B cell (primary cell): ENCODE results near the gene ATF6B. TPM values are rescaled to one million over a fixed set of nuclear protein-coding genes. Genes with fewer than 3 reads are reported as not detected.
"Not testable (repeated sequence)": the region's sequence is repeated elsewhere in the genome, so short reads cannot be mapped to it uniquely, and the experiment has no call there.

Experiments
- ATAC-seq: fragments of 200-7000 bp; cut with Tn5 transposase; one replicate; pipeline ENCODE4 v1.10.0; 2021; ENCODE audit warnings: low read depth, mild to moderate bottlenecking, moderate number of reproducible peaks, moderate library complexity
- CTCF ChIA-PET: fragments of 350-600 bp; sonication (Branson Sonifier 250); formaldehyde crosslinking; loops from one replicate; lab custom pipeline; 2021; ENCODE audit warnings: antibody characterized with exemption, inconsistent platforms; lab: Charles Lee
- POLR2A ChIA-PET: fragments of 350-600 bp; sonication (Branson Sonifier 250); formaldehyde crosslinking; loops from one replicate; lab custom pipeline; 2021; ENCODE audit warnings: antibody characterized with exemption; lab: Charles Lee
- DNase-seq: peaks from one replicate; pipeline ENCODE4 v3.0.0; 2013
- H2AFZ ChIP-seq: 2 replicates; pipeline ENCODE4 v1.6.1; 2012; ENCODE audit warnings: mild to moderate bottlenecking, low read depth, low read length; ENCODE audit not compliant: insufficient read depth, poor library complexity, severe bottlenecking
- H3K27ac ChIP-seq, 2 donors: 1 replicate in 1 of 2; 2 replicates in 1 of 2; pipeline ENCODE4 v1.5.1; 2012 to 2013; ENCODE audit warnings: low read length in 2 of 2, mild to moderate bottlenecking in 2 of 2, moderate library complexity in 1 of 2
- H3K27me3 ChIP-seq, 4 experiments: fragments of 200-600 bp in 1 of 4; sonication (generic) in 1 of 4; replicated peaks in 1 of 4; 1 replicate in 2 of 4; 2 replicates in 2 of 4; pipeline versions ENCODE4 v1.6.1 to v1.7.0; 2013 to 2016; ENCODE audit warnings: low read length in 3 of 4, mild to moderate bottlenecking in 2 of 4, mixed read lengths in 1 of 4, moderate library complexity in 1 of 4; ENCODE audit not compliant: insufficient read depth in 4 of 4, control insufficient read depth in 3 of 4; ENCODE audit errors: control extremely low read depth in 1 of 4
- H3K36me3 ChIP-seq, 2 experiments: replicated peaks in 1 of 2; 1 replicate in 1 of 2; 2 replicates in 1 of 2; pipeline versions ENCODE4 v1.6.1 to v1.7.1; 2013; ENCODE audit warnings: low read length in 1 of 2; ENCODE audit not compliant: insufficient read depth in 2 of 2, control insufficient read depth in 1 of 2; ENCODE audit errors: control extremely low read depth in 1 of 2, extremely low read depth in 1 of 2
- H3K4me1 ChIP-seq, 2 donors: fragments of 200-600 bp in 1 of 2; sonication (generic) in 1 of 2; 1 replicate in 1 of 2; 2 replicates in 1 of 2; pipeline versions ENCODE4 v1.5.1 to v1.6.1; 2013 to 2017; ENCODE audit warnings: low read length in 2 of 2; ENCODE audit not compliant: control insufficient read depth in 2 of 2, insufficient read depth in 2 of 2
- H3K4me2 ChIP-seq: replicated peaks from 2 replicates; pipeline ENCODE3; 2012; ENCODE audit warnings: mild to moderate bottlenecking, low read depth, low read length; ENCODE audit not compliant: poor library complexity, severe bottlenecking
- H3K4me3 ChIP-seq, 5 experiments: fragments of 200-600 bp in 1 of 5; sonication (generic) in 1 of 5; 1 replicate in 3 of 5; 2 replicates in 2 of 5; pipeline versions ENCODE4 v1.5.1 to v1.7.0; 2011 to 2016; ENCODE audit warnings: low read length in 4 of 5, mild to moderate bottlenecking in 4 of 5, low read depth in 2 of 5, control low read depth in 1 of 5, moderate library complexity in 1 of 5; ENCODE audit not compliant: insufficient read depth in 1 of 5; ENCODE audit errors: control extremely low read depth in 1 of 5, extremely low read depth in 1 of 5
- H3K79me2 ChIP-seq: fragments of 200-600 bp; sonication (generic); one replicate; pipeline ENCODE4 v1.6.0; 2016; ENCODE audit warnings: low read length; ENCODE audit not compliant: control insufficient read depth, insufficient read depth
- H3K9ac ChIP-seq: fragments of 200-600 bp; sonication (generic); 2 replicates; pipeline ENCODE4 v1.6.1; 2017; ENCODE audit warnings: mild to moderate bottlenecking, low read length, moderate library complexity
- H3K9me3 ChIP-seq, 3 donors: one replicate each; pipeline versions ENCODE4 v1.6.1 to v1.7.1; 2013; ENCODE audit warnings: low read length in 2 of 3; ENCODE audit not compliant: control insufficient read depth in 2 of 3, insufficient read depth in 1 of 3; ENCODE audit errors: control extremely low read depth in 1 of 3
- H4K20me1 ChIP-seq: 2 replicates; pipeline ENCODE4 v1.6.0; 2012; ENCODE audit warnings: mild to moderate bottlenecking, low read length; ENCODE audit not compliant: insufficient read depth, control insufficient read depth, poor library complexity, severe bottlenecking
- H3K27ac Mint-ChIP-seq: one replicate; pipeline ENCODE4 v1.8.0; 2021; ENCODE audit warnings: mixed read lengths
- H3K27me3 Mint-ChIP-seq: one replicate; pipeline ENCODE4 v1.8.0; 2021; ENCODE audit warnings: mixed read lengths
- H3K4me1 Mint-ChIP-seq: one replicate; pipeline ENCODE4 v1.8.0; 2021; ENCODE audit warnings: mixed read lengths
- H3K4me3 Mint-ChIP-seq: one replicate; pipeline ENCODE4 v1.8.0; 2021; ENCODE audit warnings: mixed read lengths
- H3K9me3 Mint-ChIP-seq: one replicate; pipeline ENCODE4 v1.8.0; 2022; ENCODE audit warnings: mixed read lengths; ENCODE audit not compliant: insufficient read depth
- WGBS: methylation state at CpG from one replicate; pipeline ENCODE4 v1.1.5; 2013; ENCODE audit warnings: missing lambda C conversion rate; ENCODE audit not compliant: insufficient coverage; 5-methylcytosine and 5-hydroxymethylcytosine counted together
- intact Hi-C: fragments of 100-400 bp; cut with micrococcal nuclease; formaldehyde crosslinking; loops from one replicate; pipeline ENCODE4 v1.10.0; 2022
- polyA plus RNA-seq: library from polyadenylated mRNA; depleted of rRNA; stranded (reverse); fragments of >200 nt; gene quantifications from 2 replicates; pipeline ENCODE4 v1.2.3, GENCODE V29; 2012
- small RNA-seq: library from RNA; depleted of rRNA; stranded (forward); fragments of <200 nt; gene quantifications from one replicate; pipeline ENCODE3, GENCODE V24; 2012; ENCODE audit warnings: low replicate concordance, low read depth; ENCODE audit not compliant: insufficient read length
- total RNA-seq, 2 donors: library from RNA; stranded (reverse); fragments of 120-200 nt in 1 of 2; gene quantifications; 1 replicate in 1 of 2; 2 replicates in 1 of 2; pipeline versions ENCODE4 v1.2.3 to v1.2.4, GENCODE V29; 2013 to 2022

The ATF6B gene
- total and polyA plus RNA-seq, 2 donors (not counting 1 experiment from before 2014, with no cell fraction given): 180 to 201 TPM

- H3K9me3 ChIP-seq, H4K20me1 ChIP-seq, ATAC-seq, POLR2A ChIA-PET, H3K9ac ChIP-seq, H3K4me3 ChIP-seq, H3K79me2 ChIP-seq, DNase-seq, H3K27me3 ChIP-seq, H3K27ac Mint-ChIP-seq, H2AFZ ChIP-seq, H3K36me3 ChIP-seq, H3K4me3 Mint-ChIP-seq, H3K4me1 ChIP-seq, CTCF ChIA-PET, H3K4me2 ChIP-seq, H3K4me1 Mint-ChIP-seq, H3K9me3 Mint-ChIP-seq, intact Hi-C loops, H3K27ac ChIP-seq: not testable (repeated sequence)
- H3K27me3 Mint-ChIP-seq: peaks cover 11% of the 10 kb centered on the region
- WGBS: 88% methylated on average over 11 of the region's 19 CpGs
Observed at GRCh38 chr6:32067521-32067920, 60.5 kb downstream of the ATF6B start.

Small RNA genes lying within 50 kb of the gene (small RNA-seq; reads per million reads assigned to genes)
- gene RNA5SP206: not detected

Other genes with a start within 250 kb of the ATF6B start
- not detected in 2 replicates for gene SLC44A4, start 249.2 kb downstream of the ATF6B start, total RNA-seq
- not detected in 2 replicates for gene SLC44A4, start 249.2 kb downstream of the ATF6B start, polyA plus RNA-seq
- gene EHMT2, start 230.5 kb downstream of the ATF6B start, total RNA-seq: 86.1 and 87.4 TPM in 2 replicates
- 96.4 and 108 TPM in 2 replicates for gene EHMT2, start 230.5 kb downstream of the ATF6B start, polyA plus RNA-seq
- 8.1 and 8.9 TPM in 2 replicates for gene ZBTB12, start 226.2 kb downstream of the ATF6B start, total RNA-seq
- 1.2 and 1.4 TPM in 2 replicates for gene ZBTB12, start 226.2 kb downstream of the ATF6B start, polyA plus RNA-seq
- 1.3 and 3.4 TPM in 2 replicates for gene C2, start 200.5 kb downstream of the ATF6B start, total RNA-seq
- gene C2, start 200.5 kb downstream of the ATF6B start, polyA plus RNA-seq: 0.23 and 0.28 TPM in 2 replicates
- gene CFB, start 182.2 kb downstream of the ATF6B start, total RNA-seq: not detected in 2 replicates
- gene CFB, start 182.2 kb downstream of the ATF6B start, polyA plus RNA-seq: 0.09 TPM in 1 of 2 replicates, not detected in the other
- gene NELFE, start 169.3 kb downstream of the ATF6B start, total RNA-seq: 48.6 and 53.7 TPM in 2 replicates
- 39.0 and 40.0 TPM in 2 replicates for gene NELFE, start 169.3 kb downstream of the ATF6B start, polyA plus RNA-seq
- gene SKIC2, start 169.1 kb downstream of the ATF6B start, total RNA-seq: 119 and 122 TPM in 2 replicates
- gene SKIC2, start 169.1 kb downstream of the ATF6B start, polyA plus RNA-seq: 93.1 and 114 TPM in 2 replicates
- 33.9 and 36.1 TPM in 2 replicates for gene DXO, start 156.1 kb downstream of the ATF6B start, total RNA-seq
- 139 and 150 TPM in 2 replicates for gene DXO, start 156.1 kb downstream of the ATF6B start, polyA plus RNA-seq
- 10.5 and 11.1 TPM in 2 replicates for gene C4A, start 146.2 kb downstream of the ATF6B start, total RNA-seq
- gene C4A, start 146.2 kb downstream of the ATF6B start, polyA plus RNA-seq: 9.0 and 9.9 TPM in 2 replicates
- gene C4B, start 113.5 kb downstream of the ATF6B start, total RNA-seq: 3.8 and 7.4 TPM in 2 replicates
- 4.7 and 9.0 TPM in 2 replicates for gene C4B, start 113.5 kb downstream of the ATF6B start, polyA plus RNA-seq
- 0.51 TPM in 1 of 2 replicates, not detected in the other for gene CYP21A2, start 89.8 kb downstream of the ATF6B start, total RNA-seq
- 0.17 TPM in 1 of 2 replicates, not detected in the other for gene CYP21A2, start 89.8 kb downstream of the ATF6B start, polyA plus RNA-seq
- gene TNXB, start 18.9 kb downstream of the ATF6B start, total RNA-seq: 19.0 and 22.7 TPM in 2 replicates
- gene TNXB, start 18.9 kb downstream of the ATF6B start, polyA plus RNA-seq: 1.4 and 4.0 TPM in 2 replicates
- 4.6 and 4.7 TPM in 2 replicates for gene FKBPL, start 2.0 kb upstream of the ATF6B start, total RNA-seq
- 3.1 and 4.1 TPM in 2 replicates for gene FKBPL, start 2.0 kb upstream of the ATF6B start, polyA plus RNA-seq
- not detected in 2 replicates for gene PRRT1, start 23.7 kb upstream of the ATF6B start, total RNA-seq
- gene PRRT1, start 23.7 kb upstream of the ATF6B start, polyA plus RNA-seq: 0.19 TPM in 1 of 2 replicates, not detected in the other
- 2.7 and 4.2 TPM in 2 replicates for gene PPT2, start 25.9 kb upstream of the ATF6B start, total RNA-seq
- 1.2 and 1.6 TPM in 2 replicates for gene PPT2, start 25.9 kb upstream of the ATF6B start, polyA plus RNA-seq
- 3.9 and 4.5 TPM in 2 replicates for gene EGFL8, start 36.3 kb upstream of the ATF6B start, total RNA-seq
- 0.91 and 2.7 TPM in 2 replicates for gene EGFL8, start 36.3 kb upstream of the ATF6B start, polyA plus RNA-seq
- gene AGPAT1, start 47.8 kb upstream of the ATF6B start, total RNA-seq: 27.4 and 29.8 TPM in 2 replicates
- 27.2 and 37.1 TPM in 2 replicates for gene AGPAT1, start 47.8 kb upstream of the ATF6B start, polyA plus RNA-seq
- 39.0 and 40.7 TPM in 2 replicates for gene RNF5, start 50.2 kb upstream of the ATF6B start, total RNA-seq
- 25.0 and 25.5 TPM in 2 replicates for gene RNF5, start 50.2 kb upstream of the ATF6B start, polyA plus RNA-seq
- 36.4 and 38.8 TPM in 2 replicates for gene AGER, start 56.0 kb upstream of the ATF6B start, total RNA-seq
- 29.9 and 31.6 TPM in 2 replicates for gene AGER, start 56.0 kb upstream of the ATF6B start, polyA plus RNA-seq
- 180 and 188 TPM in 2 replicates for gene PBX2, start 62.0 kb upstream of the ATF6B start, total RNA-seq
- 128 TPM in 2 replicates for gene PBX2, start 62.0 kb upstream of the ATF6B start, polyA plus RNA-seq
- 184 and 194 TPM in 2 replicates for gene GPSM3, start 64.4 kb upstream of the ATF6B start, total RNA-seq
- gene GPSM3, start 64.4 kb upstream of the ATF6B start, polyA plus RNA-seq: 254 and 299 TPM in 2 replicates
- 10.2 and 10.3 TPM in 2 replicates for gene NOTCH4, start 95.8 kb upstream of the ATF6B start, total RNA-seq
- 6.3 and 11.5 TPM in 2 replicates for gene NOTCH4, start 95.8 kb upstream of the ATF6B start, polyA plus RNA-seq
- not detected in 2 replicates for gene TSBP1, start 243.7 kb upstream of the ATF6B start, total RNA-seq
- gene TSBP1, start 243.7 kb upstream of the ATF6B start, polyA plus RNA-seq: not detected in 2 replicates